ENCODE results near the gene ZNF276.

- TF ChIP-seq CTCF (IDR thresholded peaks at IDR 0.05): no peak
- no peak for TF ChIP-seq POLR2A (IDR thresholded peaks at IDR 0.05)
Measured at GRCh38 chr16:89784406-89784805, 63.1 kb downstream of the ZNF276 start.

Measured in adrenal gland (tissue), 5 donors.